LNCAP (cell line): ENCODE measurements around the gene SIX1.

Experiments
- CTCF ChIP-seq: fragments of 450-650 bp; IDR thresholded peaks from 2 replicates; pipeline ENCODE4 v1.5.1; 2017; ENCODE audit warnings: mild to moderate bottlenecking

Gene SIX1

DNA sequence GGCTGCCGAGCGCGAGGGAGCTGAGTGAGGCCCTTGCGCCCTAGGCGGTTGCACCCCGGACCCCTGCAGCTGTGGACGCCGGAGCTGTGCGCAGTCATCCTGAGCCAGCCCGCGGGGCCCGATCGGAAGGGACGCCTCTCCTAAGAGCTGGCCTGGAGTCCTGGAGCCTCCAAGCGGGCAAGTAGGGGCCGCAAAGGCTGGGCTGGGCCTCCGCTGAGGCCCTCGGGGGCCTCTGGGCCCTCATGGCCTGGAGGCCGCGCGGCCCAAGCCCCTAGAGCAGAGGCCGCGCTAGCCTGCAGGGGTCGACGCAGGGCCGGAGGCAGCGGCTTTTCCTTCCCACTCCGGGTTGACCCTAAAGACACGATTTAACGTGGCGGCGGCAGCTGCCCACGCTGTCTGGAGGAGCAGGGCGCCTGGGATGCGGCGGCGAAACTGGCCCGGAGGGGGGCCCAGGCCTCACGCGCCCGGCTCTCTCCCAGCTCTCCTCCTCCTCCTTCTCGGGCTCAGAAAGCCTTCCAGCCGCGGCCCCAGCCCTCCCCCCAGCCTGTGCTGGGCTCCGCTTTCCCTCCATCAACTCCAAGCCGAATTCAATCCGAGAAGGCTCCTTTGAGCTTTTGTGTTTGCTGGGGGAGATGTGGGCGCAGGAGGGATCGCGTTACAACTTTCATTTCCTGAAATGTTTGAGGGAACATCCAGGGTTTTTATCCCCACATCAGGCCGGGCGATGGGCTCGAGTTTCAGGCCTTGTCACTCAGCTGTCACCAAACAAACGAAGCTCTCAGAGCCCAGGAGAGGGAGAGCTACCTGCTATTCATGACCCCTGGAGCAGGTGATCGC, 11.6 kb downstream of the SIX1 start:
- TF ChIP-seq CTCF: no peak

DNA sequence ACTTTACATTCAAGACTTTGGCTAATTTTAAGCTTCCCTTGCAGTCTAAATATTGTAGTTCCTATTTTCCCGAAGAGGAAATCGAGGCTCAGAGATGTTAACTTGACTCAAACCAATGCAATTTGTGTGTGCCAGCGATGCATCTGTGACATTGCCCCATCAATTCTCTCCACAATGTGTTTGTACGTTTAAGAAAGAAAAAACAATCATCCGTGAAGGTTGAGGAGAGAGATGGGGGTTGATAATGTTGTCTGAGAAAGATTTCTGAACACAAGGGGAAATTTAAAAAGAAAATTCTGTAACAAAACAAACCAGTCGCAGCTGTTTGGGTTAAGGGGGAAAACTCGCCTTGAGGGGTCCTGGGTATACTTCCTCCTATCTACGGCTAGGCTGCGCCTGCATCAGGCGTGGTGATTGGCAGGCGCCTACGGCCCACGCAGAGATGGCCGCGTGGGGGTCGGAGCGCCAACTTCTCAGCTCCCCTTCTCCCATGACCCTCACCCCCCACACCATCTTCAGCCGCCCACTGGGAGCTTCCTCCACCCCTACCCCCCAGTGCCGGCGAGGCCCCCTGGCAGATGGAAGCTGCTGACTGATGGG, 12.3 kb downstream of the SIX1 start:
- no peak for TF ChIP-seq CTCF

- no peak for TF ChIP-seq CTCF
Observed at GRCh38 chr14:60634153-60634552, 15.1 kb downstream of the SIX1 start.

GRCh38 chr14:60632777-60633176, 16.5 kb downstream of the SIX1 start:
- no peak for TF ChIP-seq CTCF

DNA sequence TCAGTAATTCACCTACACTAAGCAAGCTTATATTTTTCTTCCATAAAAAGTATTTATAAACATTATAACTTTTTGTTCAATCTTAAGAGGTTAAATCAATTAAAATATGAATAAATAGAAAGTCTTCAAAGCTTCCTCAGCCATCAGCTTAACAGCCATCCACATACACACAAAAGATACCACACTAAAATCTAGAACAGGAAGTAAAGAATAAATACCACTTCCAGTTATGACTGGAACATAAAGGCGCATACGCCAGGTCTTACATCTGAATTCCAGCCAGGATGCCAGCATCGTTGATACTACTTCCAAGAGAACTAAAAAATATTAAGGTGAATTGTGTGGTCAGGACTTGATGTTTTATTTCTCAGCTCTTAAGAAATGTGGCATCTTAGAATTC, 17.0 kb downstream of the SIX1 start:
- TF ChIP-seq CTCF: no peak

DNA sequence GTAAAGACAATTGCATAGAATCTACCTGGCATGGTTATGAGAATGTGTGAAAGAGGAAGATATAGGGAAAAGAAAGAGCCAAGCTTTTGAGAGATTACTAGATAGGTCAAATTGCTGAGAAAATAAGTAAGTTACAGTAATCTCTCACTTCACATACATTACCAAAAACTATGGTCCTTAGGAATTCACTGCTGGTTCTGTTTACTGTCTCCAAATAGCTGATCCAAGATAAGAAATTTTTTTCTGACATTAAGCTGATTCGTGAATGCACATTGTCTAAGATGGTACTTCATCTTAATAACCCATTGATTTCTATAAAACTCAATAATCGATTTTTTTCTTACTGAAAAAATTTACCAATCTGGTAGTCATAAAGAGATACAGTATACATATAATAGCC, 17.4 kb downstream of the SIX1 start:
- TF ChIP-seq CTCF: no peak

GRCh38 chr14:60630129-60630528, 19.1 kb downstream of the SIX1 start:
- no peak for TF ChIP-seq CTCF
